Measurements from ENCODE around the gene ALLC. TPM values are rescaled to one million over a fixed set of nuclear protein-coding genes. Genes with fewer than 3 reads are reported as not detected.
"Not testable (repeated sequence)": the region's sequence is repeated elsewhere in the genome, so short reads cannot be mapped to it uniquely, and the experiment has no call there.

ALLC gene
- polyA plus RNA-seq (2011; rRNA removed) (not detected in 2 replicates), polyA minus RNA-seq (2011; rRNA and poly(A)+ RNA removed) (not detected in 2 replicates)

- Histone ChIP-seq H3K36me3 (ENCODE audit: control insufficient read depth, insufficient read depth, low read length) (no peaks in the 10 kb centered on the region), H3K4me3 (ENCODE audit: low read depth, low read length) (no peak within 1 kb of the TSS), H3K27me3 (ENCODE audit: control insufficient read depth, insufficient read depth, low read length) (no peaks in the 10 kb centered on the region)
- ChIA-PET CTCF (no interaction called here), POLR2A (no interaction called here)
- DNase-seq (ENCODE audit: low read depth) = no peak
- TF ChIP-seq, protein P1, sequence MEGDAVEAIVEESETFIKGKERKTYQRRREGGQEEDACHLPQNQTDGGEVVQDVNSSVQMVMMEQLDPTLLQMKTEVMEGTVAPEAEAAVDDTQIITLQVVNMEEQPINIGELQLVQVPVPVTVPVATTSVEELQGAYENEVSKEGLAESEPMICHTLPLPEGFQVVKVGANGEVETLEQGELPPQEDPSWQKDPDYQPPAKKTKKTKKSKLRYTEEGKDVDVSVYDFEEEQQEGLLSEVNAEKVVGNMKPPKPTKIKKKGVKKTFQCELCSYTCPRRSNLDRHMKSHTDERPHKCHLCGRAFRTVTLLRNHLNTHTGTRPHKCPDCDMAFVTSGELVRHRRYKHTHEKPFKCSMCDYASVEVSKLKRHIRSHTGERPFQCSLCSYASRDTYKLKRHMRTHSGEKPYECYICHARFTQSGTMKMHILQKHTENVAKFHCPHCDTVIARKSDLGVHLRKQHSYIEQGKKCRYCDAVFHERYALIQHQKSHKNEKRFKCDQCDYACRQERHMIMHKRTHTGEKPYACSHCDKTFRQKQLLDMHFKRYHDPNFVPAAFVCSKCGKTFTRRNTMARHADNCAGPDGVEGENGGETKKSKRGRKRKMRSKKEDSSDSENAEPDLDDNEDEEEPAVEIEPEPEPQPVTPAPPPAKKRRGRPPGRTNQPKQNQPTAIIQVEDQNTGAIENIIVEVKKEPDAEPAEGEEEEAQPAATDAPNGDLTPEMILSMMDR (IDR thresholded peaks at IDR 0.05; ENCODE audit: insufficient read depth, low read depth, low read length) = no peak
Measured at GRCh38 chr2:3657881-3658280, at the start of gene ALLC. ALLC (plus strand) TSS chr2:3658200; CDS start chr2:3671158, 12,958 bp downstream.

- CTCF ChIA-PET = interaction anchor here (1.0 to 1.4 kb wide), 2 partner anchors 15 to 25 kb away, joined by 3 to 4 read pairs; no protein-coding TSS in a partner anchor
- H3K36me3 ChIP-seq (ENCODE audit: control insufficient read depth, insufficient read depth, low read length) = no peaks in the 10 kb centered on the region
- POLR2A ChIA-PET = no interaction called here
- TF ChIP-seq, protein P1 (IDR thresholded peaks at IDR 0.05; ENCODE audit: insufficient read depth, low read depth, low read length) = no peak
- peaks cover 1% of the 10 kb centered on the region; the same call in 1 of the 2 replicates for H3K27me3 ChIP-seq (ENCODE audit: control insufficient read depth, insufficient read depth, low read length)
- DNase-seq (ENCODE audit: low read depth) = no peak
- H3K4me3 ChIP-seq (ENCODE audit: low read depth, low read length) = no peak overlapping the region
Measured at GRCh38 chr2:3608373-3609278, 49.4 kb upstream of the ALLC start.

GRCh38 chr2:3609279-3609673, 48.7 kb upstream of the ALLC start:
- POLR2A ChIA-PET; DNase-seq (ENCODE audit: low read depth); H3K27me3 ChIP-seq (ENCODE audit: control insufficient read depth, insufficient read depth, low read length); H3K4me3 ChIP-seq (ENCODE audit: low read depth, low read length); H3K36me3 ChIP-seq (ENCODE audit: control insufficient read depth, insufficient read depth, low read length): not testable (repeated sequence)
- CTCF ChIA-PET = interaction anchor here (1.4 kb wide), 1 partner anchor 14 kb away, joined by 4 read pairs; no protein-coding TSS in a partner anchor

- CTCF ChIA-PET = interaction anchor here (0.9 kb wide), 1 partner anchor 16 kb away, joined by 3 read pairs; no protein-coding TSS in a partner anchor
- POLR2A ChIA-PET = no interaction called here
- no peaks in the 10 kb centered on the region for H3K36me3 ChIP-seq (ENCODE audit: control insufficient read depth, insufficient read depth, low read length)
- peaks cover 1% of the 10 kb centered on the region; the same call in 1 of the 2 replicates for H3K27me3 ChIP-seq (ENCODE audit: control insufficient read depth, insufficient read depth, low read length)
- no peak for DNase-seq (ENCODE audit: low read depth)
- H3K4me3 ChIP-seq (ENCODE audit: low read depth, low read length) = no peak overlapping the region
- TF ChIP-seq, protein P1 (IDR thresholded peaks at IDR 0.05; ENCODE audit: insufficient read depth, low read depth, low read length) = no peak
Measured at GRCh38 chr2:3610415-3610814, 47.6 kb upstream of the ALLC start.

DNA sequence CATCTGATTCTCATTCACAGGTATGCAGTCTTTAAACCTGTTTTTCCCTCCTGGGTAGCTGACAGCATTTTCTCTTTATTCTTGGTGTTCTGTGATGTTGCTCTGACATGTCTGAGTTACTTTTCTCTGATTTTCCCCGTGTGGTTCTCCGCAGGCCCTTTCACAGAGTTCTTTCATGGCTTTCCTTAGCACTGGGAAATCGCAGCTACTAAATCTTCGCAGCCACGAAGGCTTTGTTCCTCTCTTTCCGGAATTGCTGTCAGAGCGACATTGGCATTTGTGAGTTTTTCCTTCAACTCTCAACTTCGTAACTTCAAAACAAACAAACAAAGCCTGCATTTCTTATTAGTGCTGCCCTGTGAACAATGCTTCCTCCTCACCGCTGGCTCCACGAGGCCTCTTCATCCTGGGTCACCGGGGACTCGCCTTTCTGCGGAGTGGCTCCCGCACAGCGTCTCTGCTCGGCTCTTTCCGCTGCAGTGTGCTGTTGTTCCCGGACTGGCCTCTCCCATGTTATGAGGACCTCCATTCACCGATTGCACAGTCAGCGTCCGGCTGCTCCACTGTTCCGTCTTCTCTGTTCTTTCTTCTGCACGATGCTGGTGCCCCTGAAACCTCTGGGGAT, 47.0 kb upstream of the ALLC start:
- Histone ChIP-seq H3K27me3 (ENCODE audit: control insufficient read depth, insufficient read depth, low read length) (peaks cover 1% of the 10 kb centered on the region; the same call in 1 of the 2 replicates), H3K36me3 (ENCODE audit: control insufficient read depth, insufficient read depth, low read length) (no peaks in the 10 kb centered on the region), H3K4me3 (ENCODE audit: low read depth, low read length) (no peak overlapping the region)
- DNase-seq (ENCODE audit: low read depth) = no peak
- TF ChIP-seq, protein P1 (IDR thresholded peaks at IDR 0.05; ENCODE audit: insufficient read depth, low read depth, low read length) = no peak
- ChIA-PET POLR2A (no interaction called here), CTCF (interaction anchor here (0.9 kb wide), 1 partner anchor 16 kb away, joined by 3 read pairs; no protein-coding TSS in a partner anchor)
